ENCODE measurements around the gene XPC. TPM values are rescaled to one million over a fixed set of nuclear protein-coding genes. Genes with fewer than 3 reads are reported as not detected.

Gene XPC
- total and polyA plus RNA-seq, 4 donors = 12.7 to 26.7 (median 14.2) TPM

GRCh38 chr3:14117468-14118399 is 60.7 kb downstream of the XPC start:
- Histone ChIP-seq H3K9me3 (ENCODE audit: control insufficient read depth in 4 of 4, low read length in 3 of 4) (no peaks in the 10 kb centered on the region), H3K4me3 (ENCODE audit: low read depth in 1 of 3, low read length in 3 of 3) (no peak overlapping the region), H3K4me1 (ENCODE audit: control insufficient read depth in 4 of 4, insufficient read depth in 4 of 4, low read length in 3 of 4) (peaks cover 17 to 62% (median 52%) of the 10 kb centered on the region in 4 donors), H3K27ac (ENCODE audit: low read depth in 1 of 2, low read length in 2 of 2) (peak overlapping the region in 1 of 2 donors; percentile 65), H3K27me3 (ENCODE audit: control insufficient read depth in 4 of 4, insufficient read depth in 4 of 4, low read length in 3 of 4) (no peaks in the 10 kb centered on the region), H3K9ac (ENCODE audit: low read depth in 1 of 2, low read length in 2 of 2) (no peak overlapping the region), H3K36me3 (ENCODE audit: control insufficient read depth in 4 of 4, insufficient read depth in 3 of 4, low read depth in 1 of 4, low read length in 3 of 4) (peaks cover 2 to 14% (median 12%) of the 10 kb centered on the region in 4 donors)
- DNase-seq (ENCODE audit: low spot score) = peak; percentile 31
- WGBS = 71% methylated on average over 10 of the region's 10 CpGs
- TF ChIP-seq RXRA (IDR thresholded peaks at IDR 0.05) = peak in 1 of 2 donors; percentile 16
- no peak for TF ChIP-seq REST (IDR thresholded peaks at IDR 0.05)

- DNase-seq (ENCODE audit: low spot score) = no peak
- peak overlapping the region in 1 of 2 donors; percentile 36 for H3K27ac ChIP-seq (ENCODE audit: low read depth in 1 of 2, low read length in 2 of 2)
- peaks cover 2 to 22% (median 16%) of the 10 kb centered on the region in 4 donors for H3K36me3 ChIP-seq (ENCODE audit: control insufficient read depth in 4 of 4, insufficient read depth in 3 of 4, low read depth in 1 of 4, low read length in 3 of 4)
- 38% methylated on average over 7 of the region's 7 CpGs for WGBS
- H3K27me3 ChIP-seq (ENCODE audit: control insufficient read depth in 4 of 4, insufficient read depth in 4 of 4, low read length in 3 of 4) = no peaks in the 10 kb centered on the region
- no peak overlapping the region for H3K9ac ChIP-seq (ENCODE audit: low read depth in 1 of 2, low read length in 2 of 2)
- peaks cover 10 to 48% (median 37%) of the 10 kb centered on the region in 4 donors for H3K4me1 ChIP-seq (ENCODE audit: control insufficient read depth in 4 of 4, insufficient read depth in 4 of 4, low read length in 3 of 4)
- no peak for TF ChIP-seq YY1 (IDR thresholded peaks at IDR 0.05)
- TF ChIP-seq ZBTB33 (IDR thresholded peaks at IDR 0.05) = no peak
- TF ChIP-seq REST (IDR thresholded peaks at IDR 0.05) = peak; percentile 25
- no peak for TF ChIP-seq NR2F2 (IDR thresholded peaks at IDR 0.05)
- peak; percentile 90 for TF ChIP-seq SP1 (IDR thresholded peaks at IDR 0.05)
- peak in 1 of 2 donors; percentile 45 for TF ChIP-seq JUND (IDR thresholded peaks at IDR 0.05)
- no peak for TF ChIP-seq FOXA1 (IDR thresholded peaks at IDR 0.05)
- peak; percentile 91 for TF ChIP-seq HNF4G (IDR thresholded peaks at IDR 0.05)
- peak; percentile 78 to 81 for TF ChIP-seq RXRA (IDR thresholded peaks at IDR 0.05)
- TF ChIP-seq GABPA (IDR thresholded peaks at IDR 0.05 in 1 of 2, conservative IDR thresholded peaks at IDR 0.05 in 1 of 2) = no peak
- TF ChIP-seq TAF1 (conservative IDR thresholded peaks at IDR 0.05) = no peak
- peak; percentile 10 for TF ChIP-seq ATF3 (IDR thresholded peaks at IDR 0.05)
- peak; percentile 97 to 98 for TF ChIP-seq HNF4A (conservative IDR thresholded peaks at IDR 0.05)
- TF ChIP-seq EGR1 (IDR thresholded peaks at IDR 0.05; ENCODE audit: low read depth in 2 of 2) = no peak
- no peak for TF ChIP-seq FOXA2 (IDR thresholded peaks at IDR 0.05)
- TF ChIP-seq RAD21 (IDR thresholded peaks at IDR 0.05) = peak; percentile 63 to 69
- peak; percentile 40 for TF ChIP-seq CTCF (IDR thresholded peaks at IDR 0.05; ENCODE audit: low read depth, low read length, missing input control)
- peak; percentile 33 for TF ChIP-seq MAX (IDR thresholded peaks at IDR 0.05)
- no peaks in the 10 kb centered on the region for H3K9me3 ChIP-seq (ENCODE audit: control insufficient read depth in 4 of 4, low read length in 3 of 4)
- no peak overlapping the region for H3K4me3 ChIP-seq (ENCODE audit: low read depth in 1 of 3, low read length in 3 of 3)
Observed at GRCh38 chr3:14113965-14114635, 64.3 kb downstream of the XPC start.
